Measurements from ENCODE around the gene MAGI1. TPM values are rescaled to one million over a fixed set of nuclear protein-coding genes. Genes with fewer than 3 reads are reported as not detected.

Gene MAGI1
- polyA plus RNA-seq, 1 of the 3 experiments (the other 2 are of a cell fraction): 10.3 TPM

DNA sequence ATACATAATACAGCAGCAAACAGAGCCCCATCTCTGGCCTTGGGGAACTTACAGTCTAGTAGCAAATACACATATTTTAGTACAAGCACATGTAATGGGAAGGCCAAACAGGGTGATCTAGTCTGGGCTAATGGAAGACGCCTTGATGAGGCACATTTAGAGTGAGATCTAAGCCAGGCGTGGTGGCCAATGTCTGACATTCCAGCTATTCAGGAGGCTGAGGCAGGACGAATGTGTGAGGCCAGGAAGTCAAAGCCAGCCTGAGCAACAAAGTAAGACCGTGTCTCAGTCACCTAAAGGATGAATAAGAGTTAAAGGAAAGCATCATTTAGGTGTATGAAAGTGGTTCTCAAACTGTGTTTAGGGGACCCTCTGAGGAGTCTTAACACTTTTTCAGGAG, 291.9 kb downstream of the MAGI1 start:
- Histone ChIP-seq H3K9ac (no peak overlapping the region), H3K27ac (ENCODE audit: low read depth in 2 of 2, low read length in 1 of 2) (no peak overlapping the region), H3K27me3 (ENCODE audit: insufficient read depth) (no peaks in the 10 kb centered on the region), H3K9me2 (no peaks in the 10 kb centered on the region), H3F3A (replicated peaks; ENCODE audit: insufficient read depth) (peaks cover 8% of the 10 kb centered on the region), H4K20me1 (ENCODE audit: insufficient read depth) (no peaks in the 10 kb centered on the region), H3K4me1 (ENCODE audit: control insufficient read depth in 1 of 2, insufficient read depth in 2 of 2, low read depth in 1 of 2, low read length in 1 of 2) (peaks cover 3% of the 10 kb centered on the region in 2 experiments; a peak in 1 of 4 replicates), H2AFZ (ENCODE audit: low read depth) (no peak overlapping the region), H3K4me2 (no peak overlapping the region), H3K36me3 (replicated peaks in 1 of 2; ENCODE audit: control insufficient read depth in 1 of 2, insufficient read depth in 2 of 2, low read length in 1 of 2) (no peaks in the 10 kb centered on the region), H3K79me2 (ENCODE audit: insufficient read depth) (peaks cover 15% of the 10 kb centered on the region), H3K4me3 (ENCODE audit: low read depth in 2 of 2, low read length in 1 of 2) (no peak overlapping the region), H3K9me3 (no peaks in the 10 kb centered on the region)
- no peak for DNase-seq
- 88% methylated on average over 4 of the region's 4 CpGs for WGBS (ENCODE audit: low lambda C conversion rate)
- no peak for TF ChIP-seq EZH2phosphoT487 (IDR thresholded peaks at IDR 0.05; ENCODE audit: borderline replicate concordance, low read depth)
- no peak for TF ChIP-seq NRF1 (IDR thresholded peaks at IDR 0.05; ENCODE audit: low read depth, low read length)
- TF ChIP-seq POLR2AphosphoS5 (IDR thresholded peaks at IDR 0.05; ENCODE audit: low read depth, low read length): no peak
- POLR2A ChIA-PET: no interaction called here
- CTCF ChIA-PET: interaction anchor here (1.0 kb wide), 1 partner anchor 308 kb away, joined by 3 read pairs; no protein-coding TSS in a partner anchor

DNA sequence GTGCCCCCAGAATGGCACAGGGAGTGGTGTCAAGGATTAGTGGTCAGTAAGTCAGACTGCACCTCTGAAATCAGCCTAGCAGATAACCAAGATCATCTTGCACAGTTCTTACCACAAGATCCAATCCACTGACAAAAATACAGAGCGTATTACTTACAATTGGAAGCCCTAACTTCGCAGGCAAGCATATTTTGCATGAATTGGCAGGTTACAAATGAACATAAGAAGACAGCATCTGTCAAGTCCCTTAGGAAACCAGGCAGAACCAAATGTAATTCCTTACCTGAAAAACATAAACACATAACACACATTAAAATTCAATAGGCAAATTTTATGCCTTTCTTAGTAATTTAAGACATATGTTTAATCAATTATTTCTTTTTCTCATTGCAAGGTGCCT, 293.4 kb downstream of the MAGI1 start:
- Histone ChIP-seq H3K9me2 (no peaks in the 10 kb centered on the region), H3K27ac (ENCODE audit: low read depth in 2 of 2, low read length in 1 of 2) (no peak overlapping the region), H4K20me1 (ENCODE audit: insufficient read depth) (no peaks in the 10 kb centered on the region), H3K4me3 (ENCODE audit: low read depth in 2 of 2, low read length in 1 of 2) (no peak overlapping the region), H3K79me2 (ENCODE audit: insufficient read depth) (peaks cover 24% of the 10 kb centered on the region), H3K36me3 (replicated peaks in 1 of 2; ENCODE audit: control insufficient read depth in 1 of 2, insufficient read depth in 2 of 2, low read length in 1 of 2) (no peaks in the 10 kb centered on the region), H3K9ac (no peak overlapping the region), H3K4me2 (no peak overlapping the region), H3K4me1 (ENCODE audit: control insufficient read depth in 1 of 2, insufficient read depth in 2 of 2, low read depth in 1 of 2, low read length in 1 of 2) (peaks cover 3 to 4% of the 10 kb centered on the region in 2 experiments; a peak in 1 of 4 replicates), H3K9me3 (no peaks in the 10 kb centered on the region), H3F3A (replicated peaks; ENCODE audit: insufficient read depth) (peaks cover 8% of the 10 kb centered on the region), H2AFZ (ENCODE audit: low read depth) (no peak overlapping the region), H3K27me3 (ENCODE audit: insufficient read depth) (no peaks in the 10 kb centered on the region)
- POLR2A ChIA-PET: no interaction called here
- DNase-seq: no peak
- TF ChIP-seq, protein P1, sequence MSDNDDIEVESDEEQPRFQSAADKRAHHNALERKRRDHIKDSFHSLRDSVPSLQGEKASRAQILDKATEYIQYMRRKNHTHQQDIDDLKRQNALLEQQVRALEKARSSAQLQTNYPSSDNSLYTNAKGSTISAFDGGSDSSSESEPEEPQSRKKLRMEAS (IDR thresholded peaks at IDR 0.05; ENCODE audit: low read depth): no peak
- TF ChIP-seq POLR2AphosphoS5 (IDR thresholded peaks at IDR 0.05; ENCODE audit: low read depth, low read length) (no peak), MEF2A (IDR thresholded peaks at IDR 0.05; ENCODE audit: borderline replicate concordance, low read depth) (no peak), FOSL2 (IDR thresholded peaks at IDR 0.05; ENCODE audit: borderline replicate concordance, low read depth) (no peak), MXI1 (IDR thresholded peaks at IDR 0.05; ENCODE audit: low read depth, low read length) (no peak), RAD21 (IDR thresholded peaks at IDR 0.05; ENCODE audit: low read length) (no peak), RXRA (IDR thresholded peaks at IDR 0.05; ENCODE audit: borderline replicate concordance, low read depth) (no peak), SIN3A (IDR thresholded peaks at IDR 0.05; ENCODE audit: borderline replicate concordance, low read depth, low read length) (no peak), GATA2 (CRISPR knock-in tag; IDR thresholded peaks at IDR 0.05) (no peak), TEAD4 (IDR thresholded peaks at IDR 0.05; ENCODE audit: borderline replicate concordance, insufficient read depth) (no peak)
- TF ChIP-seq, protein P2, sequence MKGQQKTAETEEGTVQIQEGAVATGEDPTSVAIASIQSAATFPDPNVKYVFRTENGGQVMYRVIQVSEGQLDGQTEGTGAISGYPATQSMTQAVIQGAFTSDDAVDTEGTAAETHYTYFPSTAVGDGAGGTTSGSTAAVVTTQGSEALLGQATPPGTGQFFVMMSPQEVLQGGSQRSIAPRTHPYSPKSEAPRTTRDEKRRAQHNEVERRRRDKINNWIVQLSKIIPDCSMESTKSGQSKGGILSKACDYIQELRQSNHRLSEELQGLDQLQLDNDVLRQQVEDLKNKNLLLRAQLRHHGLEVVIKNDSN (IDR thresholded peaks at IDR 0.05; ENCODE audit: borderline replicate concordance, low read depth): no peak
- TF ChIP-seq, protein P3, sequence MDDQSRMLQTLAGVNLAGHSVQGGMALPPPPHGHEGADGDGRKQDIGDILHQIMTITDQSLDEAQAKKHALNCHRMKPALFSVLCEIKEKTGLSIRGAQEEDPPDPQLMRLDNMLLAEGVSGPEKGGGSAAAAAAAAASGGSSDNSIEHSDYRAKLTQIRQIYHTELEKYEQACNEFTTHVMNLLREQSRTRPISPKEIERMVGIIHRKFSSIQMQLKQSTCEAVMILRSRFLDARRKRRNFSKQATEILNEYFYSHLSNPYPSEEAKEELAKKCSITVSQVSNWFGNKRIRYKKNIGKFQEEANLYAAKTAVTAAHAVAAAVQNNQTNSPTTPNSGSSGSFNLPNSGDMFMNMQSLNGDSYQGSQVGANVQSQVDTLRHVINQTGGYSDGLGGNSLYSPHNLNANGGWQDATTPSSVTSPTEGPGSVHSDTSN (IDR thresholded peaks at IDR 0.05): no peak
- TF ChIP-seq, protein P4, sequence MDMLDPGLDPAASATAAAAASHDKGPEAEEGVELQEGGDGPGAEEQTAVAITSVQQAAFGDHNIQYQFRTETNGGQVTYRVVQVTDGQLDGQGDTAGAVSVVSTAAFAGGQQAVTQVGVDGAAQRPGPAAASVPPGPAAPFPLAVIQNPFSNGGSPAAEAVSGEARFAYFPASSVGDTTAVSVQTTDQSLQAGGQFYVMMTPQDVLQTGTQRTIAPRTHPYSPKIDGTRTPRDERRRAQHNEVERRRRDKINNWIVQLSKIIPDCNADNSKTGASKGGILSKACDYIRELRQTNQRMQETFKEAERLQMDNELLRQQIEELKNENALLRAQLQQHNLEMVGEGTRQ (IDR thresholded peaks at IDR 0.05; ENCODE audit: borderline replicate concordance, low read depth, low read length): no peak
- CTCF ChIA-PET: interaction anchor here (0.7 kb wide), 1 partner anchor 1369 kb away, joined by 4 read pairs; no protein-coding TSS in a partner anchor
- WGBS (ENCODE audit: low lambda C conversion rate): 96% methylated on average over 2 of the region's 2 CpGs

Measured in SK-N-SH (cell line).